AG04450 (cell line): ENCODE data around the gene NLRC5. TPM values are rescaled to one million over a fixed set of nuclear protein-coding genes. Genes with fewer than 3 reads are reported as not detected.
"Not testable (repeated sequence)": the region's sequence is repeated elsewhere in the genome, so short reads cannot be mapped to it uniquely, and the experiment has no call there.

Experiments
- CTCF ChIA-PET: fragments of 300-600, 350-600 bp; formaldehyde crosslinking; extraction: SDS; loops from one replicate; lab custom pipeline; 2022; ENCODE audit warnings: antibody characterized with exemption, inconsistent platforms; lab: Charles Lee
- POLR2A ChIA-PET: fragments of 350-600 bp; formaldehyde crosslinking; extraction: SDS; loops from one replicate; lab custom pipeline; 2021; ENCODE audit warnings: antibody characterized with exemption, inconsistent platforms; lab: Yijun Ruan, JAX
- DNase-seq: peaks from one replicate; pipeline ENCODE4 v3.0.0-alpha.2; 2011; ENCODE audit warnings: low read depth, low spot score
- H3K27ac ChIP-seq: one replicate; pipeline ENCODE4 v1.5.1; 2012; ENCODE audit warnings: low read depth, low read length, control low read depth
- H3K27me3 ChIP-seq: one replicate; pipeline ENCODE4 v1.6.0; 2012; ENCODE audit warnings: low read length; ENCODE audit not compliant: control insufficient read depth, insufficient read depth
- H3K4me3 ChIP-seq: 2 replicates; pipeline ENCODE4 v1.5.1; 2011; ENCODE audit warnings: mild to moderate bottlenecking, low read depth, low read length, control low read depth
- H3K9me3 ChIP-seq: 2 replicates; pipeline ENCODE4 v1.5.1; 2012; ENCODE audit warnings: low read length; ENCODE audit not compliant: control insufficient read depth, insufficient read depth
- CTCF ChIP-seq: IDR thresholded peaks from 2 replicates; pipeline ENCODE4 v1.5.1; 2011; ENCODE audit warnings: low read depth, low read length, control low read depth, inconsistent platforms
- polyA plus RNA-seq: library from polyadenylated mRNA; depleted of rRNA; stranded (reverse); fragments of >200 nt; gene quantifications from 2 replicates; pipeline ENCODE4 v1.2.3, GENCODE V29; 2011

NLRC5 gene
- polyA plus RNA-seq, 1 experiment: 9.2 TPM

GRCh38 chr16:56986361-56986760, 3.0 kb upstream of the NLRC5 start:
- CTCF ChIA-PET: no interaction called here
- H3K4me3 ChIP-seq: no peak overlapping the region
- no peak for DNase-seq
- H3K27me3 ChIP-seq: no peaks in the 10 kb centered on the region
- POLR2A ChIA-PET: interaction anchor here (1.0 kb wide), 1 partner anchor 22 kb away, joined by 3 read pairs; no protein-coding TSS in a partner anchor
- peak overlapping the region; percentile 48 for H3K27ac ChIP-seq
- TF ChIP-seq CTCF: no peak
- H3K9me3 ChIP-seq: no peaks in the 10 kb centered on the region; the same call in 1 of the 2 replicates

GRCh38 chr16:56986908-56987307, 2.4 kb upstream of the NLRC5 start:
- DNase-seq, H3K4me3 ChIP-seq, H3K27me3 ChIP-seq, H3K9me3 ChIP-seq, H3K27ac ChIP-seq, POLR2A ChIA-PET: not testable (repeated sequence)
- CTCF ChIA-PET: interaction anchor here (1.0 kb wide), 1 partner anchor 120 kb away, joined by 3 read pairs; no protein-coding TSS in a partner anchor

- POLR2A ChIA-PET: no interaction called here
- TF ChIP-seq CTCF: no peak
- no peaks in the 10 kb centered on the region; the same call in 1 of the 2 replicates for H3K9me3 ChIP-seq
- no peak overlapping the region for H3K4me3 ChIP-seq
- H3K27ac ChIP-seq: no peak overlapping the region
- CTCF ChIA-PET: interaction anchor here (1.0 kb wide), 1 partner anchor 121 kb away, joined by 3 read pairs; no protein-coding TSS in a partner anchor
- H3K27me3 ChIP-seq: no peaks in the 10 kb centered on the region
- DNase-seq: no peak
These were observed 1.7 kb upstream of the NLRC5 start for GRCh38 chr16:56987692-56988091.

- ChIA-PET POLR2A (interaction anchor here (0.5 to 1.6 kb wide), 5 partner anchors 24 to 355 kb away, joined by 3 to 7 read pairs (median 5); no protein-coding TSS in a partner anchor), CTCF (interaction anchor here (1.9 kb wide), 1 partner anchor 24 kb away, joined by 5 read pairs; no protein-coding TSS in a partner anchor)
- DNase-seq: no peak
- Histone ChIP-seq H3K27me3 (no peaks in the 10 kb centered on the region), H3K4me3 (peak overlapping the region; percentile 81), H3K27ac (peak overlapping the region; percentile 31), H3K9me3 (no peaks in the 10 kb centered on the region; the same call in 1 of the 2 replicates)
- TF ChIP-seq CTCF: no peak
These were observed 1.0 kb upstream of the NLRC5 start for GRCh38 chr16:56988161-56988947.

GRCh38 chr16:56989988-56990387, 631 bp downstream of the NLRC5 start:
- POLR2A ChIA-PET: interaction anchor here (1.0 to 1.6 kb wide), 6 partner anchors 9 to 59 kb away, joined by 3 to 7 read pairs (median 4); no protein-coding TSS in a partner anchor

More at GRCh38 chr16:56989988-56990387, 631 bp downstream of the NLRC5 start:
- CTCF ChIA-PET: interaction anchor here (1.9 kb wide), 1 partner anchor 26 kb away, joined by 5 read pairs; no protein-coding TSS in a partner anchor
- no peak for TF ChIP-seq CTCF
- DNase-seq: no peak
- no peak overlapping the region for H3K27ac ChIP-seq
- H3K27me3 ChIP-seq: no peaks in the 10 kb centered on the region
- no peaks in the 10 kb centered on the region; the same call in 1 of the 2 replicates for H3K9me3 ChIP-seq
- peak overlapping the region; percentile 81 for H3K4me3 ChIP-seq
